Ishikawa (cell line): ENCODE measurements around the gene PHRF1.

ENCODE experiments used
- CEBPB ChIP-seq: IDR thresholded peaks from 2 replicates; pipeline ENCODE4 v1.6.1; 2012
- CREB1 ChIP-seq: IDR thresholded peaks from 2 replicates; pipeline ENCODE4 v1.6.1; 2012; ENCODE audit warnings: low read depth
- EGR1 ChIP-seq: IDR thresholded peaks from 2 replicates; pipeline ENCODE4 v1.6.1; 2012
- EP300 ChIP-seq: IDR thresholded peaks from 2 replicates; pipeline ENCODE4 v1.6.1; 2012; ENCODE audit warnings: borderline replicate concordance
- FOXM1 ChIP-seq: IDR thresholded peaks from 2 replicates; pipeline ENCODE4 v1.6.1; 2012; ENCODE audit warnings: low read depth, borderline replicate concordance
- MAX ChIP-seq: IDR thresholded peaks from 2 replicates; pipeline ENCODE4 v1.6.1; 2012
- NFIC ChIP-seq: IDR thresholded peaks from 2 replicates; pipeline ENCODE4 v1.6.1; 2012
- RAD21 ChIP-seq: IDR thresholded peaks from 2 replicates; pipeline ENCODE4 v1.6.1; 2012; ENCODE audit warnings: low read depth
- REST ChIP-seq: IDR thresholded peaks from 2 replicates; pipeline ENCODE4 v1.6.1; 2012; ENCODE audit warnings: low read depth, mild to moderate bottlenecking
- TAF1 ChIP-seq: IDR thresholded peaks from 2 replicates; pipeline ENCODE4 v1.6.1; 2012; ENCODE audit warnings: low read depth, mild to moderate bottlenecking
- TCF12 ChIP-seq: IDR thresholded peaks from 2 replicates; pipeline ENCODE4 v1.6.1; 2012; ENCODE audit warnings: low read depth
- TEAD4 ChIP-seq: IDR thresholded peaks from 2 replicates; pipeline ENCODE4 v1.6.1; 2012
- USF1 ChIP-seq: IDR thresholded peaks from 2 replicates; pipeline ENCODE4 v1.6.1; 2012
- YY1 ChIP-seq: IDR thresholded peaks from 2 replicates; pipeline ENCODE4 v1.6.1; 2012; ENCODE audit warnings: low read depth
- ZBTB7A ChIP-seq: IDR thresholded peaks from 2 replicates; pipeline ENCODE4 v1.6.1; 2012; ENCODE audit warnings: low read depth

PHRF1 gene

GRCh38 chr11:540583-541432 lies 35.5 kb upstream of the PHRF1 start:
- TF ChIP-seq EGR1 (no peak), REST (no peak), CREB1 (no peak), TCF12 (no peak), NFIC (no peak), YY1 (no peak)

GRCh38 chr11:541433-541885 lies 34.8 kb upstream of the PHRF1 start:
- TF ChIP-seq TCF12 (no peak), MAX (no peak), RAD21 (no peak), EP300 (no peak), TAF1 (no peak), CREB1 (no peak), REST (no peak), NFIC (no peak), USF1 (no peak), YY1 (no peak), CEBPB (no peak), FOXM1 (no peak), EGR1 (no peak), TEAD4 (no peak), ZBTB7A (no peak)

GRCh38 chr11:544817-545166 lies 31.5 kb upstream of the PHRF1 start:
- TF ChIP-seq TEAD4 (no peak), CREB1 (no peak), USF1 (peak; percentile 73), MAX (no peak), EP300 (no peak), REST (no peak)

GRCh38 chr11:545171-545570 lies 31.1 kb upstream of the PHRF1 start:
- TF ChIP-seq ZBTB7A: no peak
- no peak for TF ChIP-seq EP300
- no peak for TF ChIP-seq TEAD4
- TF ChIP-seq RAD21: no peak
- TF ChIP-seq NFIC: no peak
- TF ChIP-seq USF1: no peak
- TF ChIP-seq CREB1: no peak
- no peak for TF ChIP-seq REST
- no peak for TF ChIP-seq CEBPB
- TF ChIP-seq MAX: no peak
- no peak for TF ChIP-seq EGR1
- no peak for TF ChIP-seq TAF1
- TF ChIP-seq TCF12: no peak
- TF ChIP-seq YY1: no peak
- no peak for TF ChIP-seq FOXM1
